ENCODE data around the gene CCDC70. TPM values are rescaled to one million over a fixed set of nuclear protein-coding genes. Genes with fewer than 3 reads are reported as not detected.

CCDC70 gene
- polyA plus RNA-seq, 1 donor from 2014 or later, result not detected

GRCh38 chr13:51827254-51827653, 34.5 kb upstream of the CCDC70 start:
- H3K4me2 ChIP-seq (ENCODE audit: low read length), result no peak overlapping the region
- TF ChIP-seq SMC3 (conservative IDR thresholded peaks at IDR 0.05; ENCODE audit: poor library complexity) (no peak), TAF1 (IDR thresholded peaks at IDR 0.05; ENCODE audit: low read depth) (no peak), EP300 (conservative IDR thresholded peaks at IDR 0.05; ENCODE audit: poor library complexity, severe bottlenecking) (no peak), CTCF (IDR thresholded peaks at IDR 0.05; ENCODE audit: poor library complexity, severe bottlenecking) (no peak)
- no peak overlapping the region for H3K4me3 ChIP-seq (ENCODE audit: low read length)
- H4K20me1 ChIP-seq (ENCODE audit: insufficient read depth), result no peaks in the 10 kb centered on the region
- H3K36me3 ChIP-seq (ENCODE audit: insufficient read depth, low read length), result no peaks in the 10 kb centered on the region
- no peak overlapping the region for H2AFZ ChIP-seq (ENCODE audit: low read depth, low read length)
- H3K27ac ChIP-seq (ENCODE audit: low read length), result no peak overlapping the region
- H3K9ac ChIP-seq (ENCODE audit: low read length), result no peak overlapping the region
- no peaks in the 10 kb centered on the region for H3F3A ChIP-seq (ENCODE audit: insufficient read depth, low read length, poor library complexity, severe bottlenecking)
- no peaks in the 10 kb centered on the region for H3K9me2 ChIP-seq (ENCODE audit: insufficient read depth, low read length)
- H3K27me3 ChIP-seq (ENCODE audit: insufficient read depth, low read depth, low read length), result no peaks in the 10 kb centered on the region
- no peaks in the 10 kb centered on the region for H3K79me2 ChIP-seq (replicated peaks; ENCODE audit: insufficient read depth, low read length)
- no peaks in the 10 kb centered on the region for H3K9me3 ChIP-seq (ENCODE audit: low read length)

- H3K36me3 ChIP-seq (ENCODE audit: insufficient read depth, low read length), result no peaks in the 10 kb centered on the region
- H3K27ac ChIP-seq (ENCODE audit: low read length), result no peak overlapping the region
- no peaks in the 10 kb centered on the region for H3K27me3 ChIP-seq (ENCODE audit: insufficient read depth, low read depth, low read length)
- no peaks in the 10 kb centered on the region for H3F3A ChIP-seq (ENCODE audit: insufficient read depth, low read length, poor library complexity, severe bottlenecking)
- H3K4me2 ChIP-seq (ENCODE audit: low read length), result no peak overlapping the region
- H4K20me1 ChIP-seq (ENCODE audit: insufficient read depth), result no peaks in the 10 kb centered on the region
- TF ChIP-seq CTCF (IDR thresholded peaks at IDR 0.05; ENCODE audit: poor library complexity, severe bottlenecking), result no peak
- no peak for TF ChIP-seq REST (IDR thresholded peaks at IDR 0.05; ENCODE audit: borderline replicate concordance)
- TF ChIP-seq MXI1 (conservative IDR thresholded peaks at IDR 0.05; ENCODE audit: poor library complexity, severe bottlenecking), result no peak
- no peak for TF ChIP-seq EZH2 (IDR thresholded peaks at IDR 0.05; ENCODE audit: borderline replicate concordance, insufficient read depth, low read length, poor library complexity, severe bottlenecking)
- no peak for TF ChIP-seq SMC3 (conservative IDR thresholded peaks at IDR 0.05; ENCODE audit: poor library complexity)
- no peak for TF ChIP-seq POLR2AphosphoS5 (IDR thresholded peaks at IDR 0.05)
- no peak for TF ChIP-seq EP300 (conservative IDR thresholded peaks at IDR 0.05; ENCODE audit: poor library complexity, severe bottlenecking)
- TF ChIP-seq RAD21 (conservative IDR thresholded peaks at IDR 0.05), result no peak
- no peak for TF ChIP-seq TAF1 (IDR thresholded peaks at IDR 0.05; ENCODE audit: low read depth)
- no peaks in the 10 kb centered on the region for H3K9me2 ChIP-seq (ENCODE audit: insufficient read depth, low read length)
- H3K9me3 ChIP-seq (ENCODE audit: low read length), result no peaks in the 10 kb centered on the region
- no peak overlapping the region for H3K9ac ChIP-seq (ENCODE audit: low read length)
- no peak overlapping the region for H3K4me3 ChIP-seq (ENCODE audit: low read length)
- H2AFZ ChIP-seq (ENCODE audit: low read depth, low read length), result no peak overlapping the region
- no peaks in the 10 kb centered on the region for H3K79me2 ChIP-seq (replicated peaks; ENCODE audit: insufficient read depth, low read length)
Measured at GRCh38 chr13:51828730-51829567, 32.8 kb upstream of the CCDC70 start.

All from neural cell (in vitro differentiated cells).